Gastroesophageal sphincter (tissue), 4 donors: Measurements from ENCODE around the gene CD28. TPM values are rescaled to one million over a fixed set of nuclear protein-coding genes. Genes with fewer than 3 reads are reported as not detected.

ENCODE experiments used
- ATAC-seq: fragments of 150-250 bp; one replicate; pipeline ENCODE4 v1.9.1; 2016; ENCODE audit warnings: mild to moderate bottlenecking, moderate library complexity
- H3K27ac ChIP-seq, 4 donors: fragments of 200-600 bp; sonication (generic) in 3 of 4; 1 replicate in 3 of 4; 2 replicates in 1 of 4; pipeline ENCODE4 v1.5.1; 2016 to 2019
- H3K27me3 ChIP-seq: fragments of 200-600 bp; sonication (generic); one replicate; pipeline ENCODE4 v1.5.1; 2019
- H3K36me3 ChIP-seq, 2 donors: fragments of 200-600 bp; sonication (generic); one replicate each; pipeline ENCODE4 v1.5.1; 2019; ENCODE audit warnings: control low read depth in 1 of 2
- H3K4me1 ChIP-seq, 3 donors: fragments of 200-600 bp; sonication (generic); 1 replicate in 2 of 3; 2 replicates in 1 of 3; pipeline ENCODE4 v1.5.1; 2016 to 2019; ENCODE audit warnings: control low read depth in 2 of 3
- H3K4me3 ChIP-seq, 2 donors: fragments of 200-600 bp; sonication (generic); one replicate each; pipeline ENCODE4 v1.5.1; 2019; ENCODE audit warnings: mild to moderate bottlenecking in 1 of 2, moderate library complexity in 1 of 2
- H3K9me3 ChIP-seq, 3 donors: fragments of 200-600 bp; sonication (generic); one replicate each; pipeline ENCODE4 v1.5.1; 2017 to 2019; ENCODE audit warnings: control low read depth in 2 of 3
- CTCF ChIP-seq, 4 experiments: fragments of 200-600 bp in 2 of 4; fragments of 450-650 bp in 2 of 4; sonication (generic) in 1 of 4; IDR thresholded peaks; one replicate each; pipeline ENCODE4 v1.5.1; 2017 to 2019; ENCODE audit warnings: antibody characterized with exemption in 4 of 4, mild to moderate bottlenecking in 2 of 4, moderate library complexity in 2 of 4
- EP300 ChIP-seq: sonication (generic); formaldehyde crosslinking; IDR thresholded peaks from one replicate; pipeline ENCODE4 v1.6.1; 2017; ENCODE audit warnings: antibody characterized with exemption, mild to moderate bottlenecking
- POLR2A ChIP-seq, 2 donors: fragments of 450-650 bp; IDR thresholded peaks; one replicate each; pipeline ENCODE4 v1.6.1; 2017; ENCODE audit warnings: antibody characterized with exemption in 2 of 2, mild to moderate bottlenecking in 2 of 2, moderate library complexity in 1 of 2
- POLR2AphosphoS5 ChIP-seq: sonication (generic); formaldehyde crosslinking; IDR thresholded peaks from one replicate; pipeline ENCODE4 v1.6.1; 2017; ENCODE audit warnings: antibody characterized with exemption
- WGBS, 2 donors: methylation state at CpG; one replicate each; pipeline ENCODE4 v1.1.5; 2018; ENCODE audit warnings: low coverage in 1 of 2; 5-methylcytosine and 5-hydroxymethylcytosine counted together
- small RNA-seq, 4 donors: library from RNA; depleted of rRNA; stranded (forward); fragments of <200 nt; gene quantifications; one replicate each; pipeline ENCODE3, GENCODE V24; 2016
- total RNA-seq, 4 donors: library from RNA; depleted of rRNA; stranded (reverse); fragments of >200 nt; gene quantifications; one replicate each; pipeline ENCODE4 v1.1.0, GENCODE V29; 2016

The CD28 gene
- total RNA-seq, 4 donors from 2014 or later, result 0.19 to 2.3 (median 1.4) TPM

DNA sequence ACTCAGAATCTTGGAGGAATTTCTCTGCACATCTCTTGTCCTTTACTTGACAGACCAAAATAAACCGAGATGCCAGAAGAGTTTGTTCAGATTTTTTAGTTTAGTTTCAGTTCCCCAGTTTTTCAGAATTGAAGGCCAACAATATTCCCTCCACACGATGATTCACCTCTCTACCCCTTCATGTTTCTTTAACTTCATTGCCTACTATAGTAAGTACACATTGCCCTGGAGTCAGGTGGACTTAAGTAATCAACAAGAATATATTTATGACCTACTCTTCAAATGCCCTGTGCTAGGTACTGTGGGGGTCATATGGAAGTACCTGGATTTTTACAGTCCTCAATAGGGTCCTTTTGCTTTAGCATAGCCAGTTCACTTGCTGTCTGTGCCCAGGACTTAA, 81.5 kb downstream of the CD28 start:
- ATAC-seq, result no peak
- Histone ChIP-seq H3K9me3 (no peaks in the 10 kb centered on the region), H3K36me3 (no peaks in the 10 kb centered on the region), H3K4me3 (no peak overlapping the region), H3K27me3 (no peaks in the 10 kb centered on the region), H3K27ac (peak overlapping the region in 3 of 4 donors; percentile 23 to 46 (median 32)), H3K4me1 (peaks cover 0 to 25% (median 10%) of the 10 kb centered on the region in 3 donors)
- WGBS, 2 donors, result 76 to 91% methylated on average over 2 of the region's 2 CpGs
- TF ChIP-seq EP300 (no peak), POLR2AphosphoS5 (no peak), CTCF (IDR thresholded peaks at IDR 0.05) (no peak), POLR2A (IDR thresholded peaks at IDR 0.05) (no peak)

Small RNA genes lying within 50 kb of the gene (small RNA-seq; reads per million reads assigned to genes)
- gene AC125238.1 (0 reads per million in 4 donors), gene RNU6-474P (0 reads per million in 4 donors)

Other genes starting within 250 kb of the CD28 start
- 10 to 100 TPM; 17.1 to 39.6 (median 21.7) TPM for gene RAPH1, start 171.3 kb upstream of the CD28 start, total RNA-seq
- under 1 TPM in 1 of 4 donors, not detected in 3; 0.81 TPM for gene CTLA4, start 161.1 kb downstream of the CD28 start, total RNA-seq
- under 1 TPM in 2 of 4 donors, not detected in 2; 0.13 to 0.32 TPM for gene ICOS, start 230.1 kb downstream of the CD28 start, total RNA-seq